ENCODE measurements around the gene SLX4IP. TPM values are rescaled to one million over a fixed set of nuclear protein-coding genes. Genes with fewer than 3 reads are reported as not detected.
"Not testable (repeated sequence)": the region's sequence is repeated elsewhere in the genome, so short reads cannot be mapped to it uniquely, and the experiment has no call there.

The SLX4IP gene
- total and polyA plus RNA-seq, 8 donors = 2.5 to 6.4 (median 2.8) TPM

DNA sequence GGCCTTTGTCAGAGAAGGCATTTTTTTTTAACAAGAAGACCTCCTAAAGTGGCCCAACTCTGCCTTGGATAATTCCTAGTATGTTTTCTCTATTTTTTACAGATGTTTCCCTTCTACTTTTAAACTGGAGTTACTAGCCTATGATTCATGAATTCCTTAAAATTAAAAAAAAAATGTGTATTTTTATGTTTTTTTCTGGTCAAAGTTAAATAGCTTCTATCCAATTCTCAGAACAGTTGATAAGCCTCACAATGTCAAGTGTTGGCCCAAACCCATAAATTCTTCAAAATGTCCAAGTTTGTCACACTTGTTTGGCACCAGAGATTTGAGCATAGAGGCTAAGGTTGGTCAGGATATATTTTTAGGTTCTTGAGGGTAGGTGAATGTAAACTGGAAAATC lies 174.7 kb downstream of the SLX4IP start:
- DNase-seq = no peak
- Histone ChIP-seq H3K27me3 (no peaks in the 10 kb centered on the region), H3K27ac (peak overlapping the region in 2 of 4 donors; percentile 32 to 55), H3K4me1 (peaks cover 0 to 5% (median 0%) of the 10 kb centered on the region in 3 donors), H3K4me3 (no peak overlapping the region), H3K36me3 (no peaks in the 10 kb centered on the region), H3K9me3 (no peaks in the 10 kb centered on the region)
- FAIRE-seq = no peak
- ATAC-seq = peak in 2 of 4 donors; percentile 13 to 28
- intact Hi-C loops (cut with DNase I) = no loop called here
- TF ChIP-seq, protein P1, sequence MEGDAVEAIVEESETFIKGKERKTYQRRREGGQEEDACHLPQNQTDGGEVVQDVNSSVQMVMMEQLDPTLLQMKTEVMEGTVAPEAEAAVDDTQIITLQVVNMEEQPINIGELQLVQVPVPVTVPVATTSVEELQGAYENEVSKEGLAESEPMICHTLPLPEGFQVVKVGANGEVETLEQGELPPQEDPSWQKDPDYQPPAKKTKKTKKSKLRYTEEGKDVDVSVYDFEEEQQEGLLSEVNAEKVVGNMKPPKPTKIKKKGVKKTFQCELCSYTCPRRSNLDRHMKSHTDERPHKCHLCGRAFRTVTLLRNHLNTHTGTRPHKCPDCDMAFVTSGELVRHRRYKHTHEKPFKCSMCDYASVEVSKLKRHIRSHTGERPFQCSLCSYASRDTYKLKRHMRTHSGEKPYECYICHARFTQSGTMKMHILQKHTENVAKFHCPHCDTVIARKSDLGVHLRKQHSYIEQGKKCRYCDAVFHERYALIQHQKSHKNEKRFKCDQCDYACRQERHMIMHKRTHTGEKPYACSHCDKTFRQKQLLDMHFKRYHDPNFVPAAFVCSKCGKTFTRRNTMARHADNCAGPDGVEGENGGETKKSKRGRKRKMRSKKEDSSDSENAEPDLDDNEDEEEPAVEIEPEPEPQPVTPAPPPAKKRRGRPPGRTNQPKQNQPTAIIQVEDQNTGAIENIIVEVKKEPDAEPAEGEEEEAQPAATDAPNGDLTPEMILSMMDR (IDR thresholded peaks at IDR 0.05) = no peak

DNA sequence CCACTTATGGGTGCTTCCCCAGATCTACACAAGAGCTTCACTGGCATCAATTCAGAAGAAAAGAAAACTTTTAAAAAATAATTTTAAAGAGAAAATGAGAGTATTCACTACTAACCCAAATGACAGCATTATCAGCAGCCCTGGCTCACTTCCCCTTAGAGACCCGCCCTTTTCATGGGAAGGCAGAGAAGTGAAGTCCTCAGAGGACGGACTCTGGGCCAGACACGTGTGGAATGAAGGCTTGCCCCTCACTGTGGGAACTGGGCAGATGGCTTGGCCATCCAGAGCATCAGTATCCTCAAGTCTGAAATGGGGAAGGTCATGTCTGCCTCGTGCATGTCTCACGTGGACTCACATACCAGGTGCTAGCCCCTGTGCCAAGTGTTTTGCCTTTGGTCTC lies 175.1 kb downstream of the SLX4IP start:
- TF ChIP-seq, protein P1 (IDR thresholded peaks at IDR 0.05) = no peak
- ATAC-seq (peak in 1 of 4 donors; percentile 26), DNase-seq (no peak), FAIRE-seq (no peak)
- Histone ChIP-seq H3K27me3 (no peaks in the 10 kb centered on the region), H3K4me3 (no peak overlapping the region), H3K9me3 (no peaks in the 10 kb centered on the region), H3K36me3 (no peaks in the 10 kb centered on the region), H3K4me1 (peaks cover 0 to 5% (median 0%) of the 10 kb centered on the region in 3 donors), H3K27ac (peak overlapping the region in 1 of 4 donors; percentile 55)
- WGBS, 2 donors = 75 to 79% methylated on average over 5 of the region's 5 CpGs
- intact Hi-C loops (cut with DNase I) = no loop called here

DNA sequence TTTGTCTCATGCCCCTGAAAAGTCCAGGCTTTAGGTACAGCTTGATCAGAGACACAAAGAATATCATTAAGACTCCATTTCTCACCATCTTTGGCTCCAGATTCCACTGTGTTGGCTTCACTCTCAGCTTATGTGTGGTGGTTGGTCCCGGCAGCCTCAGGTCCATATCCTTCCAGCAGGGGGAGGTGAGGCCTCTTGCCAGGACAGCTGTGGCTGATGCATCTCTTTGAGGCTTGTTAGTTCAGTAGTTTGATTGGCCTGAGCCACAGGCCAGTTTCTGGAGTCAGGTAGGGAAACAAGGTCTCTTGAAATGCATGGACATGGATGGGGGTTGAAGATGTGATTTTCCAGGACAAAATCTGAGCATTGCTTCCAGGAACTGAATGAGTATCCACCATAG lies 176.3 kb downstream of the SLX4IP start:
- FAIRE-seq = no peak
- WGBS, 2 donors = 29 to 38% methylated on average over 1 of the region's 1 CpG
- Histone ChIP-seq H3K9me3 (no peaks in the 10 kb centered on the region), H3K4me3 (no peak overlapping the region), H3K36me3 (no peaks in the 10 kb centered on the region), H3K4me1 (peaks cover 0 to 5% (median 0%) of the 10 kb centered on the region in 3 donors), H3K27me3 (no peaks in the 10 kb centered on the region), H3K27ac (no peak overlapping the region)
- peak; percentile 79 to 89 (median 86) for ATAC-seq
- intact Hi-C loops (cut with DNase I) = no loop called here
- DNase-seq = peak in 4 of 6 donors; percentile 36 to 59 (median 50)
- TF ChIP-seq, protein P1 (IDR thresholded peaks at IDR 0.05) = peak in 2 of 4 donors; percentile 29 to 34

DNA sequence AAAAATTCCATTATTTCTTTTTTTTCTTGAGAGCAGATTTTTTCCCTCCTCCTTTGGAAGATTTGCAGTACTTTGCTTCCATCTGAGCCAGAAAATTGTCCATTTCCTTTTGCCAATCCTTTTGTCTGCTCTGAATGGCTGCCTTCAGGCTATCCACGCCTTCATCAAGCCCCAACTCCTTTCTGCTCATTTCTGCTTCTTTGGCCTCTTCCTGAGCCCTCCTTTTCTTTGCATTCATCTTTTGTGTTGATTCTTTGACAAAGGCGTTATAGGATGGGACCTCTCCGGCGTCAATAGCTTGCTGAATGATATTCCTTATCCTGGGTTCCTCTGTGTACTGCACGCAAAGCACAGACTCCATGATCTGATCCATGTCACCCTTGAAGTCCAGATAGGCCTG lies 178.3 kb downstream of the SLX4IP start:
- H3K4me3 ChIP-seq; H3K27me3 ChIP-seq; DNase-seq; H3K9me3 ChIP-seq; H3K36me3 ChIP-seq; H3K4me1 ChIP-seq; ATAC-seq; intact Hi-C loops (cut with DNase I); H3K27ac ChIP-seq; FAIRE-seq: not testable (repeated sequence)
- WGBS, 2 donors = 96% methylated on average over 4 to 5 of the region's 5 CpGs

DNA sequence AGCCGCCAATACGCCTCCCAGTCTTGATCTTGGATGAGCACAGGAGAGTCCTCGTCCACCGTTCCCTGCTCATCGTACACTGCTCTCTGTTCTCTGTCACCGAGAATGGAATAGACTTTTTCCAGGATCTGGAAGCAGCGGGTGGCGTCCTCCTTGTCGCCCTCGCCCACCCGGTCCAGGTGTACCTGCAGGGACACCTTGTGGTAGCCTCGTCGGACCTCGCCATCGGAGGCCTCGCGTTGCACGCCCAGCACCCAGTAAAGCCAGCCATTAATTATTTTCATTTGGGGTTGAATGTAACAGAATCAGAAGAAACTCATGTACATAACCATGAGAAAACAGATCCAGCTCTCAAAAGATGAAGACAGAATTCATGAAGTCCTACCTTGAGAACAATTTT lies 178.8 kb downstream of the SLX4IP start:
- FAIRE-seq = no peak

More for the DNA sequence above, 178.8 kb downstream of the SLX4IP start:
- intact Hi-C loops (cut with DNase I) = no loop called here
- DNase-seq = no peak
- H3K27ac ChIP-seq = no peak overlapping the region
- H3K27me3 ChIP-seq = no peaks in the 10 kb centered on the region
- H3K36me3 ChIP-seq = no peaks in the 10 kb centered on the region
- TF ChIP-seq, protein P1 (IDR thresholded peaks at IDR 0.05) = no peak
- 98 to 99% methylated on average over 18 of the region's 18 CpGs for WGBS, 2 donors
- ATAC-seq = no peak
- no peak overlapping the region for H3K4me3 ChIP-seq
- no peaks in the 10 kb centered on the region for H3K9me3 ChIP-seq
- peaks cover 0 to 5% (median 0%) of the 10 kb centered on the region in 3 donors for H3K4me1 ChIP-seq

Measured in pancreas (tissue), 10 donors.